Bone marrow (tissue), 2 donors: ENCODE measurements around the gene LDB3.

ENCODE experiments used
- DNase-seq, 2 donors: peaks; one replicate each; lab custom pipeline; 2025; lab: John Stamatoyannopoulos, UW

The LDB3 gene

GRCh38 chr10:86664341-86665217, 3.7 kb upstream of the LDB3 start:
- no peak for DNase-seq

- DNase-seq = no peak
Measured at GRCh38 chr10:86665218-86665607, 3.1 kb upstream of the LDB3 start.

GRCh38 chr10:86665868-86666267, 2.4 kb upstream of the LDB3 start:
- DNase-seq = no peak

- DNase-seq = no peak
Measured at GRCh38 chr10:86666538-86666937, 1.8 kb upstream of the LDB3 start.

- no peak for DNase-seq
Measured at GRCh38 chr10:86667421-86668181, 710 bp upstream of the LDB3 start.

GRCh38 chr10:86670290-86670811, 2.0 kb downstream of the LDB3 start:
- DNase-seq = no peak

- DNase-seq = no peak
Measured at GRCh38 chr10:86670876-86671275, 2.6 kb downstream of the LDB3 start.

GRCh38 chr10:86671419-86671818, 3.1 kb downstream of the LDB3 start:
- DNase-seq = no peak

- no peak for DNase-seq
Measured at GRCh38 chr10:86671985-86672710, 3.8 kb downstream of the LDB3 start.

GRCh38 chr10:86673216-86673826, 5.0 kb downstream of the LDB3 start:
- no peak for DNase-seq

GRCh38 chr10:86673827-86674581, 5.7 kb downstream of the LDB3 start:
- no peak for DNase-seq

GRCh38 chr10:86674912-86675311, 6.6 kb downstream of the LDB3 start:
- DNase-seq = no peak

- no peak for DNase-seq
Measured at GRCh38 chr10:86677374-86677773, 9.1 kb downstream of the LDB3 start.

- no peak for DNase-seq
Measured at GRCh38 chr10:86678999-86679792, 10.9 kb downstream of the LDB3 start.

GRCh38 chr10:86681047-86681446, 12.7 kb downstream of the LDB3 start:
- DNase-seq = no peak

- no peak for DNase-seq
Measured at GRCh38 chr10:86681722-86682386, 13.5 kb downstream of the LDB3 start.

GRCh38 chr10:86682675-86683074, 14.4 kb downstream of the LDB3 start:
- DNase-seq = no peak

GRCh38 chr10:86684331-86685097, 16.2 kb downstream of the LDB3 start:
- no peak for DNase-seq

GRCh38 chr10:86685416-86685815, 17.1 kb downstream of the LDB3 start:
- DNase-seq = no peak
